ENCODE measurements around the gene CDK5R2.

CDK5R2 gene

DNA sequence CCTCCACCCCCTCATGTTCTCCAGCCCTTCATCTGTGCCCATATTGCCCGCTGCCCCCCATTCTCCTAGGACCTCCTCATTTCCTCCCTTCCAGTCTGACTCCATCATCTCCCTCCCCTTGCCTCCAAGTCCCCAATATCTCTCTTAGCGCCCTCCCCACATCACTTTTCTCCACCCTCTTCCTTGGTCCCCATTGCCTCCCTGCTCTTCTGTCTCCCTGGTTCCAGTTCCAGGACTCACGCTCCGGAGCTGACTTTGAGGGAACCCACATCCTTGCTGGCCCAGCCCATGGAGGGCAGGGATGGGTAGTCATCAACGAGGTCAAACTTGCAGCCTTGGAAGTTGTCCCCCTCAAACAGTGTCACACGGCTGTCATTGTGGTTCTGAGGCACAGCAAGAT, 31.1 kb downstream of the CDK5R2 start:
- no peak for DNase-seq

DNA sequence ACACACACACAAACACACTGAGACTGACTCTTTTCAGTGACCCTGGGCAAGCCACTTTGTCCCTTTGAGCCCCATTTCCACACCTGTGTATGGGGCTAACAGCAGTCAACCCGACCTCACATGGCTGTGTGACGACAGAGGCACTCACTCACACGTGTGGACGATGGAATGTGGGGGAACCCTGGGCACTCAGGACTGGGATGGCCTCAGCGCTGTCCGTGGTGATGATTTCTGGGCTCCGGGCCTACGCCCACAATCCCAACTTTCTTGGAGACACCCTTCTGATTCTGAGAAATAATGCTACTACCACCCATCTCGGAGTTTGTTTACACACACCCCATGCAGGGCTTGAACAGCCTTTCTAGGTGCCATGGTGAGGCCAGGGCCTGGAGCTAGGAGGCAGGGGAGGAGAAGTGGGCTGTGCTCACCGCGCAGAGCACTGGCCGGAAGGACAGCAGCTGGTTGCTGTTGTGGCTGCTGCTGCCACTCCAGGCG, 32.3 kb downstream of the CDK5R2 start:
- DNase-seq = no peak

GRCh38 chr2:218992196-218992595, 32.7 kb downstream of the CDK5R2 start:
- DNase-seq = peak; percentile 6

DNA sequence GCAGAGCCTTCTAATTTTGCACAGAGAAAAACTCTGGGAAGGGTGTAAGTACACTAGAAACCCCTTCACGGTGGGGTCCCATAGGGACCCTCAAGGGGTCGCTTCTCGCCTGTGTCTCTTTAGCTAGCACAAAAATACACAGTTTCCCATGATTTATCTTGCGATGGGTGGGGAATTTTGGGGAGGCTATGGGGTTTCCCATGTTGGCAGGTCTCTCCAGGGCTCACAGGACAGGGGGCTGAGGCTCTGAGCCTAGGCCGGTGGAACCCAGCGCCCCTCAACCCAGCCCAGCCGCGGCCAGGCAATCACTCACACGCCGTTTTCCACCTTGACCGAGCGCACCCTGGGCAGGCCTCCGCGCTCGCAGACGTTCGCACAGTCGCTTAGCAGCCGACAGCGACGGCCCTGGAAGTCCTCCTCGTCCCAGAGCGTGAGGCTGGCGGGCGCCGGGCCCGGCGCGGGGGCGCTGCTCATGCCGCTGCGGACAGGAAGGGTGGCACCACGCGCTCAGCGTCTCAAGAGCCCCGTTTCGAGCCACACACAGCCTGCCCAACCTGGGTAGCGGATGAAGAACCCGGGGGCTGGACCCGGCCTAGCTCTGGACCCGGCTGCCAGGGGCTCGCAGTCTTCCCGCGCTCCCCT, 33.4 kb downstream of the CDK5R2 start:
- DNase-seq = peak; percentile 8

DNA sequence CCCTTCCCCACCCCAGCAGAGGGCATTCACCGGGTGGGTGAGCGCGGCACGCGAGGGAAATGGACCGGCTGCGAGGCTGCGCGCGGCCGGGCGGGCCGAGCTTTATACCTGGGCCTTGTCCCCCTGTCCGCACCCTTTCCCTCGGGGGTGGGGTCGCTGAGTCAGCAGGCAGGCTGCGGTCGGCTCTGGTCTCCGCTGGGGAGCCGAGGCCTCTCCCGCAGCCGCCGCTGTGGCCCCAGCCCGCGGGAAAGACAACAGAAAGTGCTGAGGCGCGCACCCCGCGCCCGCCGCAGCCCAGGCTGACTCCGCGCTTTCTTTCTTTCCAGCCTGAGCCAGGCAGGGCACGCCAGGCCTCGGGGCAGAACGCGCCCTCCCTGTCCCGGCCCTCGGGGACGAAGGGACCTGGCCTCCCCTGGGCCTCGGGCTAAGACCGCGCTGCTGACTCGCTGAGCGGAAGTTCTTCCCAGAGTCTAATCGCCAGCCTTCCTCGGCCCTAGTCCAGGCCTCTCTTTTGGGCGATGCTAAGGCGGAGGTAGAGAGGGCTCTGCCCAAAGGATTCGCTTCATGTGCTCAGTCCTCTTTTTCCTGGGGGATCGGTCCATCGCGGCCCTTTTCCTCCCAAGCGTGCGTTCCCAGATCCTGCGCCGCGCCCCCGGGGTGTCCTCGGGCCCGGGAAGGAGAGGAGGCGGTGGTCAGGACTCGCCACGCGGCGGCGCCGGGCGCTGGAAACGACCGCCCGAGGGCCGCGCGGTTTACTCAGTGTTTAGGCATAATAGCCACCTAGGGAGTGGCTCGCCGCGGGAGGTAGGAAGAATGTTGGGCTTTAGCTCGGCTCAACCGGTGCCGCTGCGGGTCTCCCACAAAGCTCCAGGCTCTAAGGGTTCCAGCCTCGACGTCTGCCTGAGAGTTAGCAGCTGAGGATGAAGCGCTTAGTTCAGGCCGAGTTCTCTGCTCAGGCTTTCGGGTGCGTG, 34.2 kb downstream of the CDK5R2 start, which contains the start of gene CRYBA2:
Gene CRYBA2 (minus strand): TSS at position 78 of the 971 bp plus-strand sequence. CDS start 246 bp downstream, outside the sequence.
- no peak for DNase-seq

GRCh38 chr2:218995561-218995960, 36.1 kb downstream of the CDK5R2 start:
- DNase-seq = no peak

DNA sequence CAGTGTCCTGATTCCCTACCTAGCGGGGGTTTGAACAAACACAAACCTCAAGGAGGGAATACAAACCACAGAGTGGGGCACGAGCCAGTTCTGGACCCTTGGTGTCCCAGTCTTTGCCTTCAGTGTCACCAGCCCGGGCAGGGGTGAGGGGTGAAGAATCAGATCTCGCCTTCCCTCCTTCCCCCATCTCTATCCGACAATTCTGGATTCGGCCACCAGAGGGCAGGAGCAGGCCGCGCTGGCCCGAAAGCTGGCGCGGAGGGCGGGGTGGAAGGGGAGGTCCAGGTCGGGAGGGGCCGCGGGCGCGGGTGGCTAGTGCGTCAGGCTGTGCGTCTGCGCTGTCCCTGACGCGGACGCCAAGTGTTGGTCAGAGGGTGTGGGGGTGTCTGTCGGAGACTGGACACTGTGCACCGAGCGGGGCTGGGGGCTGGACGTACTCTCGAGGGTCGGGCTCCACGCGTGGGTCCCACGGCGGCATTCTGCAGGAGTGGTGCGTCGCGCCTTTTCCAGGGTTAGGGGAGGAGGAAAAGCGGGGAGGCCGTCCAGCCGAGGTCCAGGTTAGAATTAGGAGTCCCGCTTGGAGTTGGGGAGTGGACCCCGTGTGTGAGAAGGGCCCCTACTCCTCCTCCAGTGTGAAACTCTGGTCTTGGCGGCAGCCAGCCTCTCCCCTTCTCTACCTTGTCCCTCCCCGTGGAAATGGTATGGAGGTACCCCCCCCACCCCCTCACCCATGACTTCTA, 36.7 kb downstream of the CDK5R2 start:
- peak; percentile 87 for DNase-seq

- DNase-seq = no peak
Measured at GRCh38 chr2:218996937-218997336, 37.5 kb downstream of the CDK5R2 start.

DNA sequence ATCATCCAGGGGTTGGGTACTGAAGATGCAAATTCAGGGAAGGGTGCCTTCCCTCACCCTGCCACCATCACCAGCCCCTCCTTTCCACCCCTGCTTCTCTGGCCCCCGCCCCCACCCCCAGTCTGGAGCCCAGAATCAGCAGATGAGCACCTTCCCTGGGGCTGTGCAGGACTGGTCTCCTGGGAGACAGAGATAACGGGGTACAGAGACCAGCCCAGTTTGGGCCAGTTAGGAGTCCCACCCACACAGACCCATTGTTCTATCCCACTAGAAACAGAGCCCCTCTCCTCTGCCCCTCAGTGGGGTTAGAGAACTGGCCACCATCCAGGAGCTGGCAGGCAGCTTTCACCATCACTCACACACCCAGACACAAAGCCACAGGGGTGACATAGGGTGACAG, 38.3 kb downstream of the CDK5R2 start:
- no peak for DNase-seq

DNA sequence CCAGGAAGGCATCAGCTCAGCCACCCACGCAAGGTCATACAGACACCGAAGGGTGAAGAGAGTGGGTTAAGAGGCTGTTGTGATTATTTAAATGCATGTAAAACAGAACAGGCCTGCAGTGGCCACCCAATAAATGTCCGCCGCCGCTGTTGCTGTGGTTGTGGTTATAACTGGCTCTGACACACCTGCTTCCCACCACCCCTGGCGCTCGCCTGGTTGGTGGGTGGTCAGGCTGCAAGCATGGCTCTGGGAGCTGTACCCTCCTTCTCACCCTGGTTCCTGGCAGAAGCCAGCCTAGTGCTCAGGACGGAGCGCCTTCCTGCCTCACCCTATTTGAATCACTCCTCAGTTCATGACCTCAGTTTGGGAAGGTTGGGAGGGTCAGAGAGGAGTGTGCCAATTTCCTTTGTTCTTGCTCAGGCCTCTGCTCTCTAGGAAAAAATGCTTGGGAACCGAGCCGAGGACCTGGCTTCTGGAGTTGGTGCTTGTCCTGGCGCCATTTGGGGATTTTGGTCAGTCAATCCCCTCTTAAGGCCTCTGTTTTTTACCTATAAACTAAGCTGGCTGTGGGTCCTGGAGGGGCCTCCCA, 39.0 kb downstream of the CDK5R2 start:
- no peak for DNase-seq

DNA sequence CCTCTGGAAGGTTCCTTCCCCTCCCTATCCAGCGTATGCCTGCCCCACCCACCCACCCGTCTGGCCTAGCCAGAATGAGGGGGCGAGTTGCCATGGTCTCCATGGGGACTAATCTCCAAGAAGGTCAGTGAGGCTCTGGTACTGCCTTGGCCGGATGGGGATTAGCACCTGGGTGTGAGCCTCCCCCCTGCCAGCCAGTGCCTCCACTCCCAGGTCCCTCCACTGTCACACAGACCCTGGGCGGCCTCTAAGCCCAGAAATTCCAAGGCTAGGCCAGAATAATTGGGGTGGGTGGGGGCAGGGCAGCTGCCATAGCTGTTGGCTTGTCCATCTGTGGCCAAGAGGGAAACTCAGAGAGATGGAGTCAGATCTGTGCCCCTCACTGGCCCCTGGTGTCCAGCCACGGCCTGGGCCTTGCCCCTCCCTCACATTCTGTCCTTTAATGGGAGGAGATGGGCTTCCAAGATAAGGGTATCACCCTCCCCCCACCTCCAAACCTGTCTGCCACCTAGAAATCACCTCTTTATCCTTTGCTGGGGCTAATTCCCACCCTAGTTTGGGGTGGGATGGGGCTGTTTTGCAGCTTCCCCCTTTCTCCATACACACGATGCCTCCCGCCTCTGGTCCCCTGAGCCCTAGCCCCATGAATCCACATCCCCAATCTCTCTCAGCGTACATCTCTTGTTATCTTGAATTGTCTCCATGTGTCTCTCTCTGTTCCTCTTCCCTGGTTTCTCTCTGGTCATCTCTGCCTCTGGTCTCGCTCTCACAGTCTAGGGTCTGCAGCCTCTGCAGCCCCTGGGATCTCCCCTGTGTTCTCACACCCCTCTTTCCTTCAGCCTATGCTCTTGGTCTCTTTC, 39.8 kb downstream of the CDK5R2 start:
- DNase-seq = no peak

GRCh38 chr2:218999881-219000568, 40.6 kb downstream of the CDK5R2 start:
- DNase-seq = no peak

DNA sequence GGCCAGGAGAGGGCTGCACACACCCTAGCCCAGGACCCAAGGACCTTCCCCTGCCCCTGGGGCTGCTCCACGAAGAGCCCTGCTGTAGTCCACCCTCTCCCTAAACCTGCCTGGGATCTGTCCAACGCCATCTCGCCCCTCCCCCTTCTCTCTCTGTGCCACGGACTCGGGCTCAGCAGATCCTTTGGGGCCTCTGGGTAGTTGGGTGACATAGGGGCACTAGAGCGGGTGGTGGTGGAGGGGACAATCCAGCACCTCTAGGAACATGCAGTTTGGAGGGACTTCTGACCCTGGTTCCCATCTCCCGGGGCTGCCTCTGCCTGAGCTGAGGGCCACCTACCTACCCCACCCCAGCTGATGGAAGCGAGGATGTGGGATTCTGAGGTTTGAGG, 41.1 kb downstream of the CDK5R2 start:
- DNase-seq = no peak

DNA sequence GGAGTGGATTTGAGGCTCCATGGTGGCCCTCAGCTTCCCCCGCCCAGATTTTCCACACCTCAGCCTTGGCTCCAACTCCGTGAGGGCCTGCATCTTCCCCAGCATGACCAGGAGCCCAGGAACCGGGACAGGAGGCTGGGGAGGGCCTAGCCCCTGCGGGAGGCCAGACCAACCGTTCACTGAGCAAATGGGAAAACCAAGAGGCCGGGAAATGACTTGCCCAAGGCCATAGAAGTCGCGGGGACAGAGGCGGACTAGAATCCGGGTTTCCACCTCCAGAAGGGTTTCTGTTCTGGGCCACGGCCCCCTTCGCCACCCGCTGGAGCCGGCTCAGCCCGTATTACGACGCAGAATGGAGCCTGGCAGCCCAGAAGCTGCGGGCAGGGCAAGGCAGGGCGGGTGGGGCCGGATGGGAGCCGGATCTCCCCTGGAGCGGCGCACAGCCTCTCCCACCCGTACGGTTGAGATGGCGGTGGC, 41.7 kb downstream of the CDK5R2 start:
- DNase-seq = no peak

GRCh38 chr2:219001577-219002394, 42.3 kb downstream of the CDK5R2 start:
- DNase-seq = no peak

- DNase-seq = no peak
Measured at GRCh38 chr2:219002395-219003266, 43.2 kb downstream of the CDK5R2 start.

DNA sequence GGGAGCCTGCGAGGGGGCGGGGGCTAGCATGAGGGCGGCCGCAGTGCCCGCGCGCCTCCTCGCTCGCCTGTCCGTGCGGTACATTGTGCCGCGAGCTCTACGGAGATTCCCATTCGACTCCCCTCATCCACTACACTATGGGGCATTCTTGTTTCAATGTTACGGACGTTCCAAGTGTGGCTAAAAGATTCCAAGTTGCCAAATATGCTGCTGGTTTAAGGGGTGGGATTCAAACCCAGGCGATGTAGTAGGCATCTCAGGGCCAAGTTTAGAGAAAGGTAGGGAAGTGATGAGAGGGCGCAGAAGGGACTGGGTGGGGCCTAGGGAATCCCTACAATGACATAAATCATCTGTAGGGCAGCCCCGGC, 43.8 kb downstream of the CDK5R2 start:
- no peak for DNase-seq

- no peak for DNase-seq
Measured at GRCh38 chr2:219003979-219004378, 44.5 kb downstream of the CDK5R2 start.

DNA sequence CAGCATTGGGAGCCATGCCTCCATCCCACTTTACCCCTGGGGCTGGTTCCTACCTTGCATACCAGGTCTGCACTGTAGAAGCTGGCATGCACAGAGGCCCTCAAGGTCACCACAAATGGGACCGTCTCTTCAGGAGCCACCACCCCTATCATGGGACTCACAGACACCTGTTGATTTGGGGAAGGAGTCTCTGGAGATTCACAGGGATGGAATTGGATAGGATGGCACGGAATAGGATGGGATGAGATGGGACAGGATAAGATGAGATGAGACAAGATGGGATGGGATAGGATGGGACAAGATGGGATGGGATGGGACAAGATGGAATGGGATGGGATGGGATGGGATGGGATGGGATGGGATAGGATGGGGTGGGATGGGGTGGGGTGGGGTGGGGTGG, 49.8 kb downstream of the CDK5R2 start:
- no peak for DNase-seq

All from femur (tissue), 1 donor.